Uterus (tissue), 4 donors: Measurements from ENCODE around the gene ZNF256. TPM values are rescaled to one million over a fixed set of nuclear protein-coding genes. Genes with fewer than 3 reads are reported as not detected.

Experiments
- DNase-seq, 2 donors: peaks; one replicate each; pipeline ENCODE4 v3.0.0-alpha.2; 2019 to 2020
- H3K27ac ChIP-seq, 2 donors: fragments of 200-600 bp; sonication (generic); 1 replicate in 1 of 2; 2 replicates in 1 of 2; pipeline ENCODE4 v1.5.1; 2016 to 2018
- H3K27me3 ChIP-seq, 2 donors: fragments of 200-600 bp; sonication (generic); one replicate each; pipeline ENCODE4 v1.5.1; 2018 to 2019; ENCODE audit warnings: control low read depth in 1 of 2
- H3K36me3 ChIP-seq, 2 donors: fragments of 200-600 bp; sonication (generic); one replicate each; pipeline ENCODE4 v1.5.1; 2019; ENCODE audit warnings: control low read depth in 1 of 2
- H3K4me1 ChIP-seq, 2 donors: fragments of 200-600 bp; sonication (generic); one replicate each; pipeline ENCODE4 v1.5.1; 2018 to 2019; ENCODE audit warnings: control low read depth in 1 of 2
- H3K4me3 ChIP-seq, 2 donors: fragments of 200-600 bp; sonication (generic); 1 replicate in 1 of 2; 2 replicates in 1 of 2; pipeline ENCODE4 v1.5.1; 2018 to 2019; ENCODE audit warnings: mild to moderate bottlenecking in 1 of 2
- H3K9me3 ChIP-seq, 2 donors: fragments of 200-600 bp; sonication (generic); one replicate each; pipeline ENCODE4 v1.5.1; 2019; ENCODE audit warnings: control low read depth in 1 of 2
- POLR2A ChIP-seq, 2 donors: fragments of 450-650 bp; IDR thresholded peaks; one replicate each; pipeline ENCODE4 v1.6.1; 2016; ENCODE audit warnings: antibody characterized with exemption in 2 of 2, mild to moderate bottlenecking in 1 of 2, moderate library complexity in 1 of 2
- intact Hi-C: fragments of 100-400 bp; cut with DNase I; formaldehyde crosslinking; loops from one replicate; pipeline ENCODE4 v1.15.1; 2023; ENCODE audit warnings: low total_unique reads
- total RNA-seq, 4 donors: library from RNA; depleted of rRNA in 3 of 4; stranded (reverse); fragments of >200 nt in 3 of 4; gene quantifications; one replicate each; pipeline versions ENCODE4 v1.1.0 to v1.2.4, GENCODE V29; 2014 to 2023
- TF ChIP-seq, protein P1 (sequence below), 4 experiments: fragments of 200-600 bp in 2 of 4; fragments of 450-650 bp in 2 of 4; sonication (generic) in 2 of 4; IDR thresholded peaks; one replicate each; pipeline ENCODE4 v1.5.1; 2016 to 2019; ENCODE audit warnings: antibody characterized with exemption in 4 of 4, mild to moderate bottlenecking in 2 of 4, moderate library complexity in 1 of 4
- donor health status: DM: yes; HTN: yes; CAD: no.

ZNF256 gene
- total RNA-seq, result 10 to 100 TPM in 2 of 4 donors, 1 to 10 TPM in 1, under 1 TPM in 1; 0.51 to 12.0 (median 6.9) TPM

DNA sequence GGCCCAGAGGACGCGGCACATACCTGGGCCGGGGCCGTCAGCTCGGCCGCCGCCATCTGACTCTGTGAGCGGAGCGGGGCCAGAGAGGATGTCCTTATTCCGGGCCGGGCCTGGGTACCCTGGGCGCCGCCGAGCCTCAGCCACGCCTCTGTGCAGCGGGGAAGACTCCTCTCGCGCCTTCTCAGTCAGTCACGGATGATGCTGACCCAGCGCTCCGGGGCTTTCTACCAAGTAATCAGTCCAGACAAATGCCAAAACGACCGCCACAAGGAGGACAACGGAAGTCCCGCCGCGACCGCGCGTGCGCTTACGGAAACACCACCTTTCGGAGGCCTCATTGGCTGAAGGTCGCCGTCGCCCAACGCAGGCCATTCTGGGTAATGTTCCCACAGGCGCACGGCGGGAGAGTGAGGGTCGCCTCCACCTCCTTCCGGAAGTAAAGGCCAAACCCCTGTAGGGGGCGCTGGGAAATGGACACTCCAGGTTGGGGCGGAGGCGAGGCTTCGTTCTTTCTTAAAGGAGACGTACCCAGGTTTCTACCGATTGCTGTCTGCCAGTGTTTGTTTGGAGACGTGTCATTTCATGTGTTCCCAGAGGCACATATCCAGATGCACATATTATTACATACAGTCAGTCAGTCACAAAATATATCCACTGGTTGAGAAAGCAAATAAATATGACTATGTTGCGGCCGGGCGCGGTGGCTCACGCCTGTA is at the start of gene ZNF256:
Gene ZNF256, minus strand, starts transcription at position 288 of the 716 bp plus-strand sequence. Its CDS starts 232 bp downstream, at position 56.
- TF ChIP-seq, protein P1, sequence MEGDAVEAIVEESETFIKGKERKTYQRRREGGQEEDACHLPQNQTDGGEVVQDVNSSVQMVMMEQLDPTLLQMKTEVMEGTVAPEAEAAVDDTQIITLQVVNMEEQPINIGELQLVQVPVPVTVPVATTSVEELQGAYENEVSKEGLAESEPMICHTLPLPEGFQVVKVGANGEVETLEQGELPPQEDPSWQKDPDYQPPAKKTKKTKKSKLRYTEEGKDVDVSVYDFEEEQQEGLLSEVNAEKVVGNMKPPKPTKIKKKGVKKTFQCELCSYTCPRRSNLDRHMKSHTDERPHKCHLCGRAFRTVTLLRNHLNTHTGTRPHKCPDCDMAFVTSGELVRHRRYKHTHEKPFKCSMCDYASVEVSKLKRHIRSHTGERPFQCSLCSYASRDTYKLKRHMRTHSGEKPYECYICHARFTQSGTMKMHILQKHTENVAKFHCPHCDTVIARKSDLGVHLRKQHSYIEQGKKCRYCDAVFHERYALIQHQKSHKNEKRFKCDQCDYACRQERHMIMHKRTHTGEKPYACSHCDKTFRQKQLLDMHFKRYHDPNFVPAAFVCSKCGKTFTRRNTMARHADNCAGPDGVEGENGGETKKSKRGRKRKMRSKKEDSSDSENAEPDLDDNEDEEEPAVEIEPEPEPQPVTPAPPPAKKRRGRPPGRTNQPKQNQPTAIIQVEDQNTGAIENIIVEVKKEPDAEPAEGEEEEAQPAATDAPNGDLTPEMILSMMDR (IDR thresholded peaks at IDR 0.05), result peak; percentile 26 to 75 (median 51)
- peak in 1 of 2 donors; percentile 19 for TF ChIP-seq POLR2A (IDR thresholded peaks at IDR 0.05)
- peak within 1 kb of the TSS; percentile 76 to 79 for H3K4me3 ChIP-seq
- no peaks in the 10 kb centered on the region for H3K27me3 ChIP-seq
- peak within 1 kb of the TSS; percentile 62 to 74 for H3K27ac ChIP-seq
- no peaks in the 10 kb centered on the region for H3K4me1 ChIP-seq
- intact Hi-C loops, result no loop called here
- H3K36me3 ChIP-seq, result no peaks in the 10 kb centered on the region
- peaks cover 4 to 18% of the 10 kb centered on the region in 2 donors for H3K9me3 ChIP-seq
- DNase-seq, result peak; percentile 84 to 92

DNA sequence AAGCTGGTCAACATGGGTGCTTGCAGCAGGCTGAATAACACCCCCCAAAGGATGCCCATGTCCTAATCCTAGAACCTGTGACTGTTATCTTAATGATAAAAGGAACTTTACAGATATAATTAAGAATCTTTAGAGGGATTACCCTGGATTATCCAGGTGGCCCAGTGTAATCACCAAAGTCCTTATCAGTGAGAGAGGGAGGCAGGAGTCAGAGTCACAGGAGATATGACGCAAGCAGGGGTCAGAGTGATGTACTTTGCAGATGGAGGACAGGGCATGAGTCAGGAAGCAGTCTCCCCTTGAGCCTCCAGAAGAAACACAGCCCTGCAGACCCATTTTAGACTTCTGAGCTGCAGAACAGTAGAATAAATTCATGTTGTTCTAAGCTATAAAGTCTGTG is 45.3 kb upstream of the ZNF256 start:
- intact Hi-C loops, result no loop called here
- Histone ChIP-seq H3K9me3 (peaks cover 0 to 26% of the 10 kb centered on the region in 2 donors), H3K27ac (no peak overlapping the region), H3K4me3 (no peak overlapping the region), H3K27me3 (no peaks in the 10 kb centered on the region), H3K36me3 (no peaks in the 10 kb centered on the region), H3K4me1 (no peaks in the 10 kb centered on the region)
- no peak for TF ChIP-seq POLR2A (IDR thresholded peaks at IDR 0.05)
- TF ChIP-seq, protein P1 (IDR thresholded peaks at IDR 0.05), result no peak
- no peak for DNase-seq

DNA sequence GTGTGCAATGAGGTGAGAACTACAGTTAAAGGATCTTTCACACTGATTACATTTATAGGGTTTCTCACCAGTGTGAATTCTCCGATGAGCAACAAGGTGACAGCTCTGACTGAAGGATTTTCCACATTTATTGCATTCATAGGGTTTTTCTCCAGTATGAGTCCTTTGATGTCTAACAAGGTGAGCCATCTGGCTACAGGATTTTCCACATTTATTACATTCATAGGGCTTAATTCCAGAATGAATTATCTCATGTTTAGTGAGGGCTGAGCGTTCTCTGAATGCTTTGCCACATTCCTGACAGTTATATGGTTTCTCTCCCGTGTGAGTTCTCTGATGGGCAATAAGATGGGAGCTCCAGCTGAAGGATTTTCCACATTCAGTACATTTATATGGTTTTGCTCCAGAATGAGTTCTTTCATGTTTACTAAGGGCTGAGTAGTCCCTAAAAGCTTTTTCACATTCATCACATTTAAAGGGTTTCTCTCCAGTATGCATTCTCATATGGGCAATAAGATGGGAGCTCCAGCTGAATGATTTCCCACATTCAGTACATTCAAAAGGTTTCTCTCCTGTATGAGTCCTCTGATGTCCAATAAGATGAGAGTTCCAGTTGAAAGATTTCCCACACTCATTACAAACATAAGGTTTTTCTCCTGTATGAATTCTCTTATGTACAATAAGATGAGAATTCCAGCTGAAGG is 31.2 kb upstream of the ZNF256 start:
- Histone ChIP-seq H3K4me1 (no peaks in the 10 kb centered on the region), H3K9me3 (peaks cover 2 to 99% of the 10 kb centered on the region in 2 donors), H3K27me3 (no peaks in the 10 kb centered on the region), H3K36me3 (no peaks in the 10 kb centered on the region), H3K4me3 (no peak overlapping the region), H3K27ac (no peak overlapping the region)
- intact Hi-C loops, result no loop called here
- no peak for DNase-seq
- TF ChIP-seq, protein P1 (IDR thresholded peaks at IDR 0.05), result no peak
- no peak for TF ChIP-seq POLR2A (IDR thresholded peaks at IDR 0.05)

DNA sequence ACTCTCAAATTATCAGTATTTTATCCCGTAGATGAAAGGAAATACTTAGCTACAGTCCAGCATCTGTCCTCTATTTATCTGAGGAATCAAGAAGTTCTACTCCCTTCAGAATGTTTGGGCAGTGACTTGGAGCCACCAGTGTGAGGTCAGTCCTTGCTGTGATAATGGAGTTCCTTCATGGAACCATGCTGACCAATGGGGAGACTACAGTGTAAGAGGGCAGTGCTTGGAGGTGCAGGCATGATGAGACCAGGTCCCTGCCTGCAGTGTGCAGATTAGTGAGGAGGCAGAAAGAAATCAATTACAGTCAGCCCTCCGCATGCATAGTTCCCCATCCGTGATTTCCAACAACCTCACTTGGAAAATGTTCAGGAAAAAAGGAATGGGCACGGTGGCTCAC is 26.9 kb upstream of the ZNF256 start, which contains the start of gene C19orf18:
Gene C19orf18, minus strand, starts transcription at position 101 of the 400 bp plus-strand sequence. CDS start 102 bp downstream, outside the sequence.
- TF ChIP-seq, protein P1 (IDR thresholded peaks at IDR 0.05), result no peak
- TF ChIP-seq POLR2A (IDR thresholded peaks at IDR 0.05), result no peak
- Histone ChIP-seq H3K4me3 (no peak within 1 kb of the TSS), H3K27ac (no peak within 1 kb of the TSS), H3K36me3 (no peaks in the 10 kb centered on the region), H3K9me3 (peaks cover 0 to 66% of the 10 kb centered on the region in 2 donors), H3K4me1 (no peaks in the 10 kb centered on the region), H3K27me3 (no peaks in the 10 kb centered on the region)
- no peak for DNase-seq
- intact Hi-C loops, result no loop called here

DNA sequence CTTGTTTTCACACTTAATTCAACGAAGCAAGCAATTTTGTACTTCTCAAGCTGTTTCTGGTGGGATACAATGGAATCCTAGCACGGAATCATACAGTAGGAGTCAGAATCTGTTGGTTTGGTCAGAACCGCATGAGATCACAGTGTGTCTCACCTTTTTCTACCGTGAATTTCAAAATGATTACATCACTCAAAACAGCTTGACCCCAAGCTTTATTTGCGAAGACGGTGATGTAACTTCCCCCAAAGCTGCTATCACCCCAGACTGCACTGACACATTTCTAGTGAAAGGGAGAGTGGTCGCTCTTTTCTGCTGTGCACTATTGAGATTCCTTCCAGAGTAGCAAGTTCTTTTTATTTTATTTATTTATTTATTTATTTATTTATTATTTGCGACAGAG is 17.3 kb upstream of the ZNF256 start:
- H3K27ac ChIP-seq, result no peak overlapping the region
- H3K36me3 ChIP-seq, result no peaks in the 10 kb centered on the region
- no peak overlapping the region for H3K4me3 ChIP-seq
- H3K27me3 ChIP-seq, result no peaks in the 10 kb centered on the region
- no peaks in the 10 kb centered on the region for H3K4me1 ChIP-seq
- DNase-seq, result no peak
- H3K9me3 ChIP-seq, result peaks cover 0 to 31% of the 10 kb centered on the region in 2 donors
- intact Hi-C loops, result no loop called here
- TF ChIP-seq, protein P1 (IDR thresholded peaks at IDR 0.05), result no peak
- no peak for TF ChIP-seq POLR2A (IDR thresholded peaks at IDR 0.05)
